Keratinocyte (primary cell): ENCODE measurements around the gene KIFC3. TPM values are rescaled to one million over a fixed set of nuclear protein-coding genes. Genes with fewer than 3 reads are reported as not detected.

ENCODE experiments used
- DNase-seq: peaks from one replicate; pipeline ENCODE4 v3.0.0-alpha.2; 2011; ENCODE audit warnings: low read depth, missing footprints, low spot score
- FAIRE-seq: peaks from 2 replicates; lab custom pipeline; 2011; peaks lifted over from hg19 to GRCh38; lab: Jason Lieb, UNC
- H2AFZ ChIP-seq: 2 replicates; pipeline ENCODE4 v1.6.0; 2012; ENCODE audit warnings: low read length, control low read depth, inconsistent platforms; ENCODE audit not compliant: control insufficient read depth
- H3K27ac ChIP-seq: 2 replicates; pipeline ENCODE4 v1.5.1; 2011; ENCODE audit warnings: low read length; ENCODE audit not compliant: control insufficient read depth, insufficient read depth
- H3K27me3 ChIP-seq: 3 replicates; pipeline ENCODE4 v1.6.0; 2011; ENCODE audit warnings: low read length; ENCODE audit not compliant: control insufficient read depth, insufficient read depth; ENCODE audit errors: extremely low read depth
- H3K36me3 ChIP-seq, 2 experiments: 2 replicates in 1 of 2; 3 replicates in 1 of 2; pipeline ENCODE4 v1.5.1; 2011; ENCODE audit warnings: low read length in 2 of 2, mild to moderate bottlenecking in 1 of 2; ENCODE audit not compliant: control insufficient read depth in 2 of 2, insufficient read depth in 2 of 2; ENCODE audit errors: extremely low read depth in 1 of 2
- H3K4me1 ChIP-seq: 3 replicates; pipeline ENCODE4 v1.5.1; 2011; ENCODE audit warnings: low read length; ENCODE audit not compliant: control insufficient read depth, insufficient read depth; ENCODE audit errors: extremely low read depth
- H3K4me2 ChIP-seq: 3 replicates; pipeline ENCODE4 v1.6.0; 2011; ENCODE audit warnings: low read depth, low read length; ENCODE audit not compliant: control insufficient read depth, insufficient read depth; ENCODE audit errors: extremely low read depth
- H3K4me3 ChIP-seq, 3 experiments: fragments of 200-600 bp in 1 of 3; sonication (generic) in 1 of 3; 2 replicates in 2 of 3; 3 replicates in 1 of 3; pipeline ENCODE4 v1.5.1; 2011 to 2016; ENCODE audit warnings: low read length in 3 of 3, mild to moderate bottlenecking in 3 of 3, control low read depth in 2 of 3, inconsistent platforms in 1 of 3, low read depth in 1 of 3, mixed read lengths in 1 of 3, mixed run types in 1 of 3, moderate library complexity in 1 of 3; ENCODE audit not compliant: control insufficient read depth in 2 of 3, insufficient read depth in 2 of 3; ENCODE audit errors: extremely low read depth in 1 of 3
- H3K79me2 ChIP-seq: 2 replicates; pipeline ENCODE4 v1.6.0; 2012; ENCODE audit warnings: low read length; ENCODE audit not compliant: control insufficient read depth, insufficient read depth
- H3K9ac ChIP-seq: 3 replicates; pipeline ENCODE4 v1.6.0; 2011; ENCODE audit warnings: low read length; ENCODE audit not compliant: control insufficient read depth, insufficient read depth; ENCODE audit errors: extremely low read depth
- H3K9me1 ChIP-seq: 3 replicates; pipeline ENCODE4 v1.6.0; 2011; ENCODE audit warnings: low read length; ENCODE audit not compliant: control insufficient read depth, insufficient read depth; ENCODE audit errors: extremely low read depth
- H3K9me3 ChIP-seq: 2 replicates; pipeline ENCODE4 v1.5.1; 2012; ENCODE audit warnings: low read depth, low read length; ENCODE audit not compliant: control insufficient read depth
- H4K20me1 ChIP-seq: 3 replicates; pipeline ENCODE4 v1.6.0; 2011; ENCODE audit warnings: low read length; ENCODE audit not compliant: control insufficient read depth, insufficient read depth; ENCODE audit errors: extremely low read depth
- EZH2 ChIP-seq: IDR thresholded peaks from one replicate; pipeline ENCODE4 v1.6.1; 2012; ENCODE audit warnings: inconsistent platforms, mild to moderate bottlenecking, low read length, moderate library complexity
- dilution Hi-C: fragments of 300-500 bp; cut with MboI; formaldehyde crosslinking; loops from one replicate; pipeline ENCODE4 v1.7.0; 2020; ENCODE audit warnings: low sequenced_read_pairs; ENCODE audit not compliant: extremely low pct_ligation_motif_present
- polyA plus RNA-seq, 5 experiments: library from polyadenylated mRNA; depleted of rRNA in 3 of 5; stranded (reverse) in 3 of 5; stranded (forward) in 1 of 5; unstranded in 1 of 5; fragments of >200 nt; gene quantifications; 1 replicate in 1 of 5; 2 replicates in 3 of 5; 3 replicates in 1 of 5; pipeline versions ENCODE4 v1.2.1 to v1.2.3, GENCODE V29; 2011 to 2012; ENCODE audit warnings: missing spikeins in 2 of 5, low read depth in 1 of 5, low replicate concordance in 1 of 5
- TF ChIP-seq, protein P1 (sequence below), 3 experiments: IDR thresholded peaks in 1 of 3; conservative IDR thresholded peaks in 1 of 3; optimal IDR thresholded peaks in 1 of 3; 2 replicates in 2 of 3; 3 replicates in 1 of 3; pipeline versions ENCODE3 to v1.5.1; 2011; ENCODE audit warnings: low read length in 3 of 3, mild to moderate bottlenecking in 3 of 3, moderate library complexity in 2 of 3, control low read depth in 1 of 3, inconsistent platforms in 1 of 3; ENCODE audit not compliant: insufficient read depth in 2 of 3; ENCODE audit errors: extremely low read depth in 1 of 3

The KIFC3 gene
- polyA plus RNA-seq, 1 donor (not counting 4 experiments of a cell fraction or from before 2014, with no cell fraction given) = 22.7 TPM

DNA sequence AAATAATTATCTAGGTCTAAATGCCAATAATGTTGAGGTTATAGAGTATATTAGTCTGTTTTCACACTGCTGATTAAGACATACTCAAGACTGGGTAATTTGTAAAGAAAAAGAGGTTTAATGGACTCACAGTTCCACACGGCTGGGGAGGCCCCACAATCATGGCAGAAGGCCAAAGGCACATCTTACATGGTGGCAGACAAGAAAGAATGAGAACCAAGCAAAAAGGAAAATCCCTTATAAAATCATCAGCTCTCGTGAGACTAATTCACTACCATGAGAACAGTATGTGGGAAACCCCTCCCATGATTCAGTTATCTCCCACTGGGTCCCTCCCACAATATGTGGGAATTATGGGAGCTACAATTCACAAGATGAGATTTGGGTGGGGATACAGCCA, 69.6 kb downstream of the KIFC3 start:
- Histone ChIP-seq H3K4me1 (peaks cover 15% of the 10 kb centered on the region), H2AFZ (no peak overlapping the region), H3K79me2 (peaks cover 4% of the 10 kb centered on the region), H3K4me2 (no peak overlapping the region), H3K9ac (no peak overlapping the region), H3K36me3 (peaks cover 0 to 7% of the 10 kb centered on the region in 2 experiments), H3K27ac (no peak overlapping the region), H4K20me1 (no peaks in the 10 kb centered on the region), H3K9me3 (no peaks in the 10 kb centered on the region), H3K9me1 (no peaks in the 10 kb centered on the region), H3K4me3 (no peak overlapping the region), H3K27me3 (no peaks in the 10 kb centered on the region)
- DNase-seq = no peak
- dilution Hi-C loops = no loop called here
- FAIRE-seq = no peak
- TF ChIP-seq, protein P1, sequence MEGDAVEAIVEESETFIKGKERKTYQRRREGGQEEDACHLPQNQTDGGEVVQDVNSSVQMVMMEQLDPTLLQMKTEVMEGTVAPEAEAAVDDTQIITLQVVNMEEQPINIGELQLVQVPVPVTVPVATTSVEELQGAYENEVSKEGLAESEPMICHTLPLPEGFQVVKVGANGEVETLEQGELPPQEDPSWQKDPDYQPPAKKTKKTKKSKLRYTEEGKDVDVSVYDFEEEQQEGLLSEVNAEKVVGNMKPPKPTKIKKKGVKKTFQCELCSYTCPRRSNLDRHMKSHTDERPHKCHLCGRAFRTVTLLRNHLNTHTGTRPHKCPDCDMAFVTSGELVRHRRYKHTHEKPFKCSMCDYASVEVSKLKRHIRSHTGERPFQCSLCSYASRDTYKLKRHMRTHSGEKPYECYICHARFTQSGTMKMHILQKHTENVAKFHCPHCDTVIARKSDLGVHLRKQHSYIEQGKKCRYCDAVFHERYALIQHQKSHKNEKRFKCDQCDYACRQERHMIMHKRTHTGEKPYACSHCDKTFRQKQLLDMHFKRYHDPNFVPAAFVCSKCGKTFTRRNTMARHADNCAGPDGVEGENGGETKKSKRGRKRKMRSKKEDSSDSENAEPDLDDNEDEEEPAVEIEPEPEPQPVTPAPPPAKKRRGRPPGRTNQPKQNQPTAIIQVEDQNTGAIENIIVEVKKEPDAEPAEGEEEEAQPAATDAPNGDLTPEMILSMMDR (optimal IDR thresholded peaks at IDR 0.05 in 1 of 3, IDR thresholded peaks at IDR 0.05 in 1 of 3, conservative IDR thresholded peaks at IDR 0.05 in 1 of 3; ENCODE audit: extremely low read depth in 1 of 3, insufficient read depth in 2 of 3, low read length in 3 of 3) = no peak
- no peak for TF ChIP-seq EZH2

DNA sequence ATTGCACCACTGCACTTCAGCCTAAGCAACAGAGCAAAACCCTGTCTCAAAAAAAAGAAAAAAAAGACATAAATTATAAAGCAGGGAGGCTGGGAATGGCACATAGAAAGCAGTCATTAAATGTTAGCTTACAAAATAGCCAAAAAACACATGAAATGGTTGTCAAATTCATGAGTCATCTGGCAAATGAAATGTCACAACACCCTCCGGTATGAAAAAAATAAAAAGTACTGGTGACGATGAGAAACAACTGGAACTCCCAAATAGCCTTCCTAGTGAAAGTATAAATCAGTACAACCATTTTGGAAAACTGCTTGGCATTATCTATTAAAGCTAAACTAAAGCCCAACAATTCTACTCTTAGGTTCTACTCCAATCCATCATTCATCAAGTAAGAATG, 70.3 kb downstream of the KIFC3 start:
- DNase-seq (no peak), FAIRE-seq (no peak)
- dilution Hi-C loops = no loop called here
- Histone ChIP-seq H3K27me3 (no peaks in the 10 kb centered on the region), H3K9me3 (no peaks in the 10 kb centered on the region), H3K9ac (no peak overlapping the region), H3K4me1 (peaks cover 14% of the 10 kb centered on the region), H3K9me1 (no peaks in the 10 kb centered on the region), H3K36me3 (peaks cover 0 to 4% of the 10 kb centered on the region in 2 experiments), H4K20me1 (no peaks in the 10 kb centered on the region), H2AFZ (no peak overlapping the region), H3K79me2 (peaks cover under 1% of the 10 kb centered on the region), H3K4me3 (no peak overlapping the region), H3K4me2 (no peak overlapping the region), H3K27ac (no peak overlapping the region)
- TF ChIP-seq EZH2 = no peak
- TF ChIP-seq, protein P1 (optimal IDR thresholded peaks at IDR 0.05 in 1 of 3, IDR thresholded peaks at IDR 0.05 in 1 of 3, conservative IDR thresholded peaks at IDR 0.05 in 1 of 3; ENCODE audit: extremely low read depth in 1 of 3, insufficient read depth in 2 of 3, low read length in 3 of 3) = no peak
